GM23248 (cell line): ENCODE results near the gene POGLUT2. TPM values are rescaled to one million over a fixed set of nuclear protein-coding genes. Genes with fewer than 3 reads are reported as not detected.

ENCODE experiments used
- DNase-seq: peaks from one replicate; pipeline ENCODE4 v3.0.0-alpha.2; 2015
- H2AFZ ChIP-seq: fragments of 200-600 bp; sonication (generic); 2 replicates; pipeline ENCODE4 v1.6.1; 2016; ENCODE audit warnings: antibody characterized with exemption
- H3F3A ChIP-seq: fragments of 200-600 bp; sonication (generic); 2 replicates; pipeline ENCODE4 v1.6.1; 2016; ENCODE audit warnings: mild to moderate bottlenecking, antibody characterized with exemption, mixed run types; ENCODE audit not compliant: insufficient read depth
- H3K27ac ChIP-seq: fragments of 200-600 bp; sonication (generic); 2 replicates; pipeline ENCODE4 v1.5.1; 2016; ENCODE audit warnings: mild to moderate bottlenecking
- H3K27me3 ChIP-seq: fragments of 200-600 bp; sonication (generic); replicated peaks from 2 replicates; pipeline ENCODE4 v1.6.1; 2016; ENCODE audit warnings: mild to moderate bottlenecking; ENCODE audit not compliant: insufficient read depth
- H3K36me3 ChIP-seq: fragments of 200-600 bp; sonication (generic); 2 replicates; pipeline ENCODE4 v1.6.1; 2016; ENCODE audit warnings: low read depth, mild to moderate bottlenecking
- H3K4me1 ChIP-seq: fragments of 200-600 bp; sonication (generic); 2 replicates; pipeline ENCODE4 v1.6.1; 2016; ENCODE audit warnings: mild to moderate bottlenecking; ENCODE audit not compliant: insufficient read depth
- H3K4me2 ChIP-seq: fragments of 200-600 bp; sonication (generic); one replicate; pipeline ENCODE4 v1.6.1; 2016; ENCODE audit warnings: mild to moderate bottlenecking; ENCODE audit not compliant: unreplicated experiment
- H3K4me3 ChIP-seq: fragments of 200-600 bp; sonication (generic); 2 replicates; pipeline ENCODE4 v1.5.1; 2016; ENCODE audit warnings: mild to moderate bottlenecking
- H3K79me2 ChIP-seq: fragments of 200-600 bp; sonication (generic); 2 replicates; pipeline ENCODE4 v1.6.1; 2016; ENCODE audit warnings: mild to moderate bottlenecking; ENCODE audit not compliant: insufficient read depth
- H3K9ac ChIP-seq: fragments of 200-600 bp; sonication (generic); 2 replicates; pipeline ENCODE4 v1.6.1; 2016; ENCODE audit warnings: mild to moderate bottlenecking
- H3K9me2 ChIP-seq: fragments of 200-600 bp; sonication (generic); 2 replicates; pipeline ENCODE4 v1.6.1; 2016; ENCODE audit warnings: mixed run types, mild to moderate bottlenecking, moderate library complexity; ENCODE audit not compliant: insufficient read depth
- H3K9me3 ChIP-seq: fragments of 200-600 bp; sonication (generic); one replicate; pipeline ENCODE4 v1.6.1; 2017; ENCODE audit warnings: low read depth
- H4K20me1 ChIP-seq: fragments of 200-600 bp; sonication (generic); 2 replicates; pipeline ENCODE4 v1.6.0; 2016; ENCODE audit not compliant: insufficient read depth
- EZH2 ChIP-seq: fragments of 200-600 bp; sonication (generic); IDR thresholded peaks from 2 replicates; pipeline ENCODE4 v1.6.1; 2018; ENCODE audit warnings: antibody characterized with exemption, mild to moderate bottlenecking; ENCODE audit not compliant: insufficient read depth, poor library complexity, severe bottlenecking
- EZH2phosphoT487 ChIP-seq: fragments of 200-600 bp; sonication (generic); IDR thresholded peaks from 2 replicates; pipeline ENCODE4 v1.6.1; 2018; ENCODE audit warnings: antibody characterized with exemption, moderate library complexity, mild to moderate bottlenecking, low read depth; ENCODE audit not compliant: insufficient read depth
- WGBS, 2 experiments: methylation state at CpG; one replicate each; pipeline ENCODE4 v1.1.6; 2015 to 2017; ENCODE audit warnings: low lambda C conversion rate in 2 of 2, low coverage in 1 of 2; ENCODE audit errors: missing lambda C conversion rate in 2 of 2; 5-methylcytosine and 5-hydroxymethylcytosine counted together
- in situ Hi-C: fragments of 300-500 bp; cut with MboI; formaldehyde crosslinking; loops from 2 replicates; pipeline ENCODE4 v1.15.0; 2020
- polyA plus RNA-seq: library from polyadenylated mRNA; unstranded; fragments of >200 nt; fragmentation: Nextera tagmentation; extraction: Ambion mirVana; gene quantifications from 2 replicates; pipeline ENCODE4 v1.2.1, GENCODE V29; 2016
- total RNA-seq: library from RNA; depleted of rRNA; stranded (reverse); fragments of >200 nt; shearing (Covaris generic); gene quantifications from 2 replicates; pipeline ENCODE4 v1.2.3, GENCODE V29; 2014; rRNA removed

POGLUT2 gene
- total RNA-seq (26.0 and 26.7 TPM in 2 replicates), polyA plus RNA-seq (26.4 and 27.7 TPM in 2 replicates)

DNA sequence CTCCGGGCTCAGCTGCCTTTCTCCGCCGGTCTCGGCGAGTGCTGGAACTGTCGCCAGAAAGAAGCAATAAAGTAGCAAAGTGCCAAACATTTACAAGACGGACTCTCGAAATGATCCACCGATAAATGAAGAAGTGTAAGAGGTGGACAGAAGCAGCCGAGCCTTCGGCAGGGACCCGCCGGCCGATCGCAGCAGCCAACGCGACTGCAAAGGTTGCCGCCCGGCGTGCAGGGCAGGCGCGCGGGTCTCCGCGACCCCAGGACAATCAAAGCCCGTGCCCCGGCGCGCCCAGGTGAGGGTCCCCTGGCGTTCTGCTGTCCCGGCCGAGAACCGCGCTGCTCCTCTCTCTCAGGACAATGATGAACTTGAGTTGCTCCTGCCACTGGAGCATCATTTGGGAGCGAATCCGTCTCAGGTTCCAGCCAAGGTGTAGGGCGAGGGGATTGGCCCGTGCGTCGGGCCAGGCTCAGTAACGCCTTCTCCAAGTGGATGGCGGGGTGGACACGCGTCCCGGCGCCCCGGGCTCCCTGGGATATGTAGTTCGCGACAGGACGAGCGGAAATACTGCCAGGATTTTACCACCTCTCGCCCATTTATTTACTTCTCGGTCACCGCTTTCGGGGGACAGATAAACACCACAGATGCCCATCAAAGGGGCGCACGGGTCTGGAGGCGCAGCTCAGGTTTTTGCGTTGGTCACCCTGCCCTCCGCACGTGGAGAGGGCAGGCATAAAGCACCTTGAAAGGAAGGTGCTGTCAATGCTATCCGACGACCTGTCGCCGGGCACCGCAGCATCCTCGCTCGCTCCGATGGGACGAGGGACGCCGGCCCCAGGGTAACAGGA, at the start of gene POGLUT2, which contains the start of gene BIVM:
POGLUT2 (minus strand) TSS at position 396 of the 845 bp plus-strand sequence; CDS start at position 90, 306 bp downstream.
BIVM (plus strand) TSS at position 539 of the 845 bp plus-strand sequence. CDS start 8,149 bp downstream, outside the sequence.
- peak within 1 kb of the TSS; percentile 57 for H3K27ac ChIP-seq
- peak within 1 kb of the TSS; percentile 87 for H2AFZ ChIP-seq
- no peak for TF ChIP-seq EZH2
- no peak for TF ChIP-seq EZH2phosphoT487
- no peaks in the 10 kb centered on the region for H3K9me2 ChIP-seq
- peak within 1 kb of the TSS; percentile 78 for H3K4me3 ChIP-seq
- peak within 1 kb of the TSS; percentile 97 for H3K4me2 ChIP-seq
- H3K9ac ChIP-seq, result peak within 1 kb of the TSS; percentile 82
- H3K9me3 ChIP-seq, result no peaks in the 10 kb centered on the region
- in situ Hi-C loops, result no loop called here
- DNase-seq, result peak; percentile 97
- 0 to 2% methylated on average over 68 to 71 of the region's 72 CpGs for WGBS, 2 experiments
- H3K79me2 ChIP-seq, result peaks cover 71% of the 10 kb centered on the region
- H4K20me1 ChIP-seq, result no peaks in the 10 kb centered on the region
- H3K36me3 ChIP-seq, result no peaks in the 10 kb centered on the region
- H3K4me1 ChIP-seq, result peaks cover 18% of the 10 kb centered on the region
- no peaks in the 10 kb centered on the region for H3K27me3 ChIP-seq
- H3F3A ChIP-seq, result peaks cover 5% of the 10 kb centered on the region; the same call in 1 of the 2 replicates

DNA sequence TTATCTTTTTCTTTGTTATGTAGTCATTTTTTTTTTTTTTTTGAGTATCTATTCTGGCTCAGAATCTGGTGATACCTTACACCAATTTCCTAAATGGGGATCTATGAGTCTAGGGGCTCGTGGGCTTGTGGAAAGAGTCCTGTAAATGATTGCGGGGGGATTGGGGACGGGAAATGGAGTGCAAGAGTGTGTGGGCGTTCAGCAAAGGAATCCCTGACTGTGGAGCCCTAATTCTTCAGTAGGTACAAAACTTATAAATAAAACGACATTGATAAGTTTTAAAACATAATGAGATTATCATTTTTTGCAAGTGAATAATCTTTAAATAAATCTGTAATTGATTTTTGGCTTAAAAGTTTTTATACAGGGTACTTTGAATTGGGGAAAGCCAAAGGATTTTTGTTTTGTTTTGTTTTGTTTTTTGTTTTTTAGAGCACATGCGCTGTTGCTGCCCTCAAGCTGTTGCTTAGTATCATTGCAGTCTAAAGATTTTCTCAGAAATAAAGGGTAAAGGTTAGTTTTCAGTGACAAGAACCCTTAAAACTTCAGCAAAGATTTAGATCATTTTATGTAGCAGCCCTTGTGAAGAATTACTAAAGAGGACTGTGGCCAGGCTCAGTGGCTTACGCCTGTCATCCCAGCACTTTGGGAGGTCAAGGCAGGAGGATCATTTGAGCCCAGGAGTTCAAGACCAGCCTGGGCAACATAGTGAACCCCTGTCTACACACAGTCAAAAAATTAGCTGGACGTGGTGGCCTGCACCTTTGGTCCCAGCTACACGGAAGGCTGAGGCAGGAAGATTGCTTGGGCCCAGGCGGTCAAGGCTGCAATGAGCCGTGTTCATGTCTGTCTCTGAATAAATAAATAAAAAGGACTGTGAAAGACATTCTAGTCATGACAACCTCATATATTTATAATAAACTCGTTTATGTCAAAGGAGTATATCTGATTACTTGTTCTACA, 48.8 kb upstream of the POGLUT2 start:
- Histone ChIP-seq H3K9me3 (no peaks in the 10 kb centered on the region), H3K36me3 (0 out of 2 replicates have a peak, but pooled peaks cover 7% of the 10 kb centered on the region), H3K9ac (peak overlapping the region; percentile 94), H3K4me3 (peak overlapping the region; percentile 94), H3F3A (peaks cover 15% of the 10 kb centered on the region), H3K4me1 (peaks cover 12% of the 10 kb centered on the region), H3K9me2 (no peaks in the 10 kb centered on the region), H2AFZ (peak overlapping the region; percentile 91), H3K27ac (peak overlapping the region; percentile 93), H3K79me2 (peaks cover 65% of the 10 kb centered on the region), H4K20me1 (0 out of 2 replicates have a peak, but pooled peaks cover 2% of the 10 kb centered on the region), H3K4me2 (peak overlapping the region; percentile 90), H3K27me3 (no peaks in the 10 kb centered on the region)
- TF ChIP-seq EZH2phosphoT487, result no peak
- TF ChIP-seq EZH2, result no peak
- in situ Hi-C loops, result loop anchor here (10.0 kb wide), 1 partner anchor 263 kb away; no protein-coding TSS in a partner anchor
- 12 to 14% methylated on average over 12 of the region's 12 CpGs for WGBS, 2 experiments
- peak; percentile 78 for DNase-seq

DNA sequence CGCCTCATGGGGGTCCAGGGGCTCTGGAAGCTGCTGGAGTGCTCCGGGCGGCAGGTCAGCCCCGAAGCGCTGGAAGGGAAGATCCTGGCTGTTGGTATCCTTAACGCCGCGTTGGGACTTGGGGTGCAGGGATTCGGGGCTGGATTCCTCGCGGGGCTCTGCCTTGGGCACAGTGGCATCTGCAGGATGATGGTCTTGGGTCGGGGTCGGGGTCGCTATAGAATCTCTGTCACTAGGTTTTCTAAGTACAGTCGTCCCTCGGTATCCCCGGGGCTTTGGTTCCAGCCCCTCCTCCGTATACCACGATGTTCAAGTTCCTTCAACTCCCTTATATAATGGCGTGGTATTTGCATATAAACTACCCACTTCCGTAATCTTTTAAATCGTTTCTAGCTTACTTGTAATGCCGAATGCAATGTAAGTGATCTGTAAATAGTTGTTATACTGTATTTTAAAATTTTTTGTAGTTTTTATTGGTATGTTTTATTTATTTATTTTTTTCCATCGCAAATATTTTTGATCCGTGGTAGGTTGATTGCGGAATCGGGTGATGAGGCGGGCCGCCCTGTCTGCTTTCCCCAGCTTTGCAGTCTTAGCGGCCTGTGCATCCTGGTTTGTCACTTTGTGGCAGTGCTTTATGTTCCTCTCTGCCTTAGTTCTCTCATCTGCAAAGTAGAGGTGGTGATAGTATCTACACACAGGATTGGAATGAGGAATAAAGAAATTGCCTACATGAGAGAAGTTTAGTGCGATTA, 47.7 kb upstream of the POGLUT2 start:
- Histone ChIP-seq H3K27ac (peak overlapping the region; percentile 93), H3K79me2 (peaks cover 54% of the 10 kb centered on the region), H3K27me3 (no peaks in the 10 kb centered on the region), H3K9ac (peak overlapping the region; percentile 94), H3K4me1 (peaks cover 12% of the 10 kb centered on the region), H4K20me1 (no peaks in the 10 kb centered on the region), H3K36me3 (0 out of 2 replicates have a peak, but pooled peaks cover 5% of the 10 kb centered on the region), H3K9me3 (no peaks in the 10 kb centered on the region), H3K9me2 (no peaks in the 10 kb centered on the region), H3K4me3 (peak overlapping the region; percentile 94), H3F3A (peaks cover 15% of the 10 kb centered on the region), H2AFZ (peak overlapping the region; percentile 91), H3K4me2 (peak overlapping the region; percentile 90)
- 1 to 2% methylated on average over 30 to 31 of the region's 31 CpGs for WGBS, 2 experiments
- in situ Hi-C loops, result loop anchor here (10.0 kb wide), 1 partner anchor 262 kb away; no protein-coding TSS in a partner anchor
- DNase-seq, result peak; percentile 79
- TF ChIP-seq EZH2 (no peak), EZH2phosphoT487 (no peak)
